H1 (cell line): ENCODE data around the gene DDX11. TPM values are rescaled to one million over a fixed set of nuclear protein-coding genes. Genes with fewer than 3 reads are reported as not detected.

Experiments used
- CTCF ChIA-PET: fragments of 300-600 bp; sonication (Branson Sonifier 250); formaldehyde crosslinking; loops from one replicate; lab custom pipeline; 2021; ENCODE audit not compliant: partially characterized antibody; lab: Charles Lee
- POLR2A ChIA-PET: fragments of 300-600 bp; sonication (Branson Sonifier 250); formaldehyde crosslinking; loops from one replicate; lab custom pipeline; 2021; ENCODE audit warnings: inconsistent platforms; ENCODE audit not compliant: partially characterized antibody; lab: Charles Lee
- DNase-seq, 2 experiments: peaks; one replicate each; pipeline versions ENCODE4 v3.0.0 to v3.0.0-alpha.2; 2010 to 2022; ENCODE audit warnings: low spot score in 2 of 2, low read depth in 1 of 2, mixed read lengths in 1 of 2
- FAIRE-seq: peaks from 2 replicates; lab custom pipeline; 2011; peaks lifted over from hg19 to GRCh38; lab: Jason Lieb, UNC
- H2AFZ ChIP-seq: 2 replicates; pipeline ENCODE4 v1.8.1; 2012; ENCODE audit warnings: low read length, inconsistent platforms
- H2AK5ac ChIP-seq: 2 replicates; pipeline ENCODE4 v1.6.1; 2013; ENCODE audit warnings: low read depth, low read length
- H2BK120ac ChIP-seq: replicated peaks from 2 replicates; pipeline ENCODE3; 2013; ENCODE audit warnings: low read depth, low read length, inconsistent platforms
- H2BK12ac ChIP-seq: 2 replicates; pipeline ENCODE4 v1.6.1; 2013; ENCODE audit warnings: low read depth, low read length
- H2BK15ac ChIP-seq: 2 replicates; pipeline ENCODE4 v1.6.1; 2013; ENCODE audit warnings: low read length
- H2BK20ac ChIP-seq: 2 replicates; pipeline ENCODE4 v1.6.1; 2013; ENCODE audit warnings: low read length
- H2BK5ac ChIP-seq: 2 replicates; pipeline ENCODE4 v1.6.1; 2013; ENCODE audit warnings: low read depth, low read length
- H3K14ac ChIP-seq: 2 replicates; pipeline ENCODE4 v1.6.1; 2013; ENCODE audit warnings: inconsistent platforms; ENCODE audit not compliant: insufficient read length
- H3K18ac ChIP-seq: 2 replicates; pipeline ENCODE4 v1.6.1; 2013; ENCODE audit warnings: low read length; ENCODE audit errors: extremely low read depth
- H3K23ac ChIP-seq: 2 replicates; pipeline ENCODE4 v1.6.1; 2013; ENCODE audit warnings: inconsistent platforms; ENCODE audit not compliant: insufficient read length
- H3K23me2 ChIP-seq: 2 replicates; pipeline ENCODE4 v1.6.1; 2013; ENCODE audit warnings: low read depth, low read length
- H3K27ac ChIP-seq: 2 replicates; pipeline ENCODE4 v1.6.1; 2011; ENCODE audit warnings: low read depth, low read length, inconsistent platforms
- H3K27me3 ChIP-seq, 4 experiments: replicated peaks in 1 of 4; 1 replicate in 1 of 4; 2 replicates in 3 of 4; pipeline versions ENCODE4 v1.6.1 to v1.8.1; 2011 to 2013; ENCODE audit warnings: low read length in 3 of 4, mild to moderate bottlenecking in 3 of 4, inconsistent platforms in 2 of 4, mixed read lengths in 2 of 4, moderate library complexity in 1 of 4; ENCODE audit not compliant: control insufficient read depth in 3 of 4, insufficient read depth in 3 of 4; ENCODE audit errors: extremely low read depth in 1 of 4
- H3K36me3 ChIP-seq, 4 experiments: 2 replicates each; pipeline versions ENCODE4 v1.6.1 to v1.8.1; 2011 to 2013; ENCODE audit warnings: mild to moderate bottlenecking in 4 of 4, low read length in 3 of 4, moderate library complexity in 2 of 4, control low read depth in 1 of 4, inconsistent platforms in 1 of 4; ENCODE audit not compliant: insufficient read depth in 4 of 4, control insufficient read depth in 2 of 4
- H3K4ac ChIP-seq: replicated peaks from 2 replicates; pipeline ENCODE3; 2013; ENCODE audit warnings: low read length, low read depth, mixed read lengths, inconsistent platforms; ENCODE audit not compliant: insufficient read length
- H3K4me1 ChIP-seq, 4 experiments: replicated peaks in 1 of 4; 1 replicate in 1 of 4; 2 replicates in 3 of 4; pipeline versions ENCODE4 v1.6.1 to v1.8.1; 2011 to 2013; ENCODE audit warnings: low read length in 3 of 4, inconsistent platforms in 2 of 4, mixed read lengths in 1 of 4; ENCODE audit not compliant: insufficient read depth in 4 of 4, control insufficient read depth in 3 of 4
- H3K4me2 ChIP-seq, 2 experiments: 2 replicates each; pipeline versions ENCODE4 v1.6.1 to v1.8.1; 2011 to 2013; ENCODE audit warnings: low read depth in 2 of 2, low read length in 2 of 2, control low read depth in 1 of 2, inconsistent platforms in 1 of 2, mild to moderate bottlenecking in 1 of 2; ENCODE audit not compliant: insufficient read depth in 1 of 2
- H3K4me3 ChIP-seq, 4 experiments: fragments of 200-600, 300-600 bp in 1 of 4; sonication (generic), shearing (Covaris generic), sonication (Bioruptor Twin) in 1 of 4; 2 replicates each; pipeline versions ENCODE4 v1.5.1 to v1.8.1; 2011 to 2016; ENCODE audit warnings: low read length in 4 of 4, low read depth in 3 of 4, control low read depth in 2 of 4, inconsistent platforms in 2 of 4, mild to moderate bottlenecking in 2 of 4, mixed read lengths in 1 of 4, moderate library complexity in 1 of 4; ENCODE audit not compliant: insufficient read depth in 2 of 4; ENCODE audit errors: extremely low read depth in 1 of 4
- H3K56ac ChIP-seq: replicated peaks from 2 replicates; pipeline ENCODE3; 2013; ENCODE audit warnings: low read depth, mild to moderate bottlenecking, mixed read lengths, low read length, inconsistent platforms; ENCODE audit not compliant: insufficient read length
- H3K79me1 ChIP-seq: 2 replicates; pipeline ENCODE4 v1.6.1; 2013; ENCODE audit warnings: low read depth, low read length, control low read depth
- H3K79me2 ChIP-seq, 2 experiments: 2 replicates each; pipeline versions ENCODE4 v1.6.1 to v1.8.1; 2012 to 2013; ENCODE audit warnings: low read length in 2 of 2, mild to moderate bottlenecking in 2 of 2, inconsistent platforms in 1 of 2; ENCODE audit not compliant: insufficient read depth in 2 of 2, control insufficient read depth in 1 of 2
- H3K9ac ChIP-seq, 4 experiments: replicated peaks in 1 of 4; 1 replicate in 1 of 4; 2 replicates in 3 of 4; pipeline versions ENCODE4 v1.6.1 to v1.8.1; 2011 to 2013; ENCODE audit warnings: low read depth in 3 of 4, low read length in 3 of 4, control low read depth in 2 of 4, mild to moderate bottlenecking in 2 of 4, moderate library complexity in 2 of 4, inconsistent platforms in 1 of 4; ENCODE audit errors: extremely low read depth in 1 of 4
- H3K9me3 ChIP-seq, 2 experiments: 2 replicates each; pipeline versions ENCODE4 v1.6.1 to v1.8.1; 2012 to 2013; ENCODE audit warnings: mild to moderate bottlenecking in 2 of 2, moderate library complexity in 2 of 2, control low read depth in 1 of 2, inconsistent platforms in 1 of 2, low read depth in 1 of 2, low read length in 1 of 2, mixed read lengths in 1 of 2; ENCODE audit not compliant: insufficient read depth in 2 of 2
- H4K20me1 ChIP-seq, 2 experiments: replicated peaks in 1 of 2; 2 replicates each; pipeline versions ENCODE3 to v1.8.1; 2011 to 2013; ENCODE audit warnings: inconsistent platforms in 2 of 2, low read length in 2 of 2, mild to moderate bottlenecking in 1 of 2; ENCODE audit not compliant: insufficient read depth in 2 of 2, control insufficient read depth in 1 of 2
- H4K5ac ChIP-seq: 2 replicates; pipeline ENCODE4 v1.6.1; 2013; ENCODE audit warnings: low read length, low read depth, mixed read lengths, inconsistent platforms; ENCODE audit not compliant: insufficient read length
- H4K8ac ChIP-seq: 2 replicates; pipeline ENCODE4 v1.8.0; 2013; ENCODE audit warnings: mild to moderate bottlenecking, moderate library complexity, low read length, inconsistent platforms; ENCODE audit not compliant: insufficient read depth; ENCODE audit errors: extremely low read depth
- H4K91ac ChIP-seq: replicated peaks from 2 replicates; pipeline ENCODE3; 2013; ENCODE audit warnings: low read length, mixed read lengths, inconsistent platforms; ENCODE audit not compliant: insufficient read length
- ATF2 ChIP-seq: IDR thresholded peaks from 2 replicates; pipeline ENCODE4 v1.6.1; 2012; ENCODE audit warnings: low read length, inconsistent platforms
- CBX8 ChIP-seq: fragments of 300-800, 300-1000 bp; sonication (generic); IDR thresholded peaks from 2 replicates; pipeline ENCODE4 v1.7.1; 2016; ENCODE audit warnings: low read depth, low read length, borderline replicate concordance
- FOSL1 ChIP-seq: IDR thresholded peaks from 2 replicates; pipeline ENCODE4 v1.6.1; 2011; ENCODE audit warnings: mild to moderate bottlenecking, low read depth, low read length, moderate library complexity; ENCODE audit not compliant: insufficient read depth
- PHF8 ChIP-seq: fragments of 200-600 bp; sonication (generic); conservative IDR thresholded peaks from 2 replicates; pipeline ENCODE4 v1.7.1; 2012; ENCODE audit warnings: low read depth, mild to moderate bottlenecking, inconsistent platforms, low read length, moderate library complexity
- RFX5 ChIP-seq: IDR thresholded peaks from 2 replicates; pipeline ENCODE4 v1.6.1; 2011; ENCODE audit warnings: low read depth, low read length, improper control_type of control experiment, borderline replicate concordance
- SIRT6 ChIP-seq: IDR thresholded peaks from one replicate; pipeline ENCODE4 v1.7.1; 2012; ENCODE audit warnings: low read length, inconsistent platforms
- WGBS, 2 experiments: shearing (Covaris generic) in 1 of 2; methylation state at CpG; one replicate each; pipeline versions ENCODE4 v1.1.6 to v1.1.7; 2013 to 2015; ENCODE audit warnings: low lambda C conversion rate in 2 of 2, mixed read lengths in 2 of 2, inconsistent platforms in 1 of 2, low coverage in 1 of 2, missing lambda C conversion rate in 1 of 2; ENCODE audit not compliant: insufficient replicate concordance in 2 of 2, insufficient coverage in 1 of 2, insufficient read length in 1 of 2; ENCODE audit errors: extremely low coverage in 1 of 2, missing lambda C conversion rate in 1 of 2; 5-methylcytosine and 5-hydroxymethylcytosine counted together
- polyA plus RNA-seq, 7 experiments: library from polyadenylated mRNA; depleted of rRNA in 3 of 7; stranded (reverse) in 5 of 7; unstranded in 2 of 7; fragments of >200 nt in 5 of 7; fragments of 200-250 nt in 2 of 7; gene quantifications; 1 replicate in 5 of 7; 2 replicates in 1 of 7; 4 replicates in 1 of 7; pipeline versions ENCODE4 v1.2.1 to v1.2.3, GENCODE V29; 2011 to 2013; ENCODE audit warnings: missing spikeins in 2 of 7, mixed read lengths in 2 of 7
- total RNA-seq: library from RNA; stranded (reverse); fragmentation: NEBNext Ultra II Directional; extraction: Animal tissue kit (Norgen Biotek cat#: 25700); gene quantifications from 2 replicates; pipeline ENCODE4 v1.2.1, GENCODE V29; 2021

DDX11 gene
- total and polyA plus RNA-seq, 2 of the 8 experiments (the other 6 are each of a cell fraction or from before 2014, with no cell fraction given), result 61.6 to 141 TPM

- no peak overlapping the region for H3K4ac ChIP-seq
- H3K4me3 ChIP-seq, result no peak overlapping the region
- no peaks in the 10 kb centered on the region for H4K20me1 ChIP-seq
- no peaks in the 10 kb centered on the region for H3K36me3 ChIP-seq
- no peak overlapping the region for H2BK15ac ChIP-seq
- POLR2A ChIA-PET, result interaction anchor here (0.7 kb wide), 1 partner anchor 576 kb away, joined by 4 read pairs; no protein-coding TSS in a partner anchor
- H3K79me2 ChIP-seq, result no peaks in the 10 kb centered on the region
- no peak overlapping the region for H3K14ac ChIP-seq
- no peak overlapping the region for H3K4me2 ChIP-seq
- H3K79me1 ChIP-seq, result no peaks in the 10 kb centered on the region
- 97% methylated on average over 3 of the region's 3 CpGs; no CpG with 5 or more reads in 1 of the 2 experiments for WGBS, 2 experiments
- DNase-seq, result no peak
- H4K91ac ChIP-seq, result no peak overlapping the region
- no peak overlapping the region for H3K23ac ChIP-seq
- H2AK5ac ChIP-seq, result no peak overlapping the region
- H2BK20ac ChIP-seq, result no peak overlapping the region
- no peak overlapping the region for H2BK120ac ChIP-seq
- H3K9me3 ChIP-seq, result no peaks in the 10 kb centered on the region
- H4K8ac ChIP-seq, result no peak overlapping the region
- TF ChIP-seq RFX5, result no peak
- TF ChIP-seq CBX8, result no peak
- no peak for TF ChIP-seq PHF8
- no peak for TF ChIP-seq ATF2
- TF ChIP-seq FOSL1, result no peak
- no peak for TF ChIP-seq SIRT6
- TF ChIP-seq, all 59 proteins: peak for 0
- Histone ChIP-seq H3K4me1 (no peaks in the 10 kb centered on the region), H3K27me3 (no peaks in the 10 kb centered on the region), H2BK12ac (no peak overlapping the region), H3K56ac (no peak overlapping the region), H3K27ac (no peak overlapping the region), H4K5ac (no peak overlapping the region), H3K9ac (no peak overlapping the region), H3K23me2 (no peaks in the 10 kb centered on the region; the same call in 1 of the 2 replicates), H3K18ac (no peak overlapping the region), H2AFZ (no peak overlapping the region), H2BK5ac (no peak overlapping the region)
- CTCF ChIA-PET, result interaction anchor here (0.6 to 2.2 kb wide), 8 partner anchors 8 to 182 kb away, joined by 3 to 8 read pairs (median 5); no protein-coding TSS in a partner anchor
- FAIRE-seq, result no peak
Observed at GRCh38 chr12:31034372-31034771, 39.3 kb upstream of the DDX11 start.
